Testis (tissue), 3 donors: ENCODE results near the gene ALDH1B1. TPM values are rescaled to one million over a fixed set of nuclear protein-coding genes. Genes with fewer than 3 reads are reported as not detected.
A peak's percentile ranks its signal among the peaks of the same experiment; 100 is the strongest.

Experiments used
- DNase-seq: peaks from one replicate; pipeline ENCODE4 v3.0.0-alpha.2; 2019
- H3K27ac ChIP-seq, 2 donors: fragments of 200-600 bp; sonication (generic); one replicate each; pipeline ENCODE4 v1.5.1; 2019
- H3K27me3 ChIP-seq: fragments of 200-600 bp; sonication (generic); one replicate; pipeline ENCODE4 v1.5.1; 2019
- H3K36me3 ChIP-seq: fragments of 200-600 bp; sonication (generic); one replicate; pipeline ENCODE4 v1.5.1; 2017; ENCODE audit warnings: low read depth; ENCODE audit errors: missing control alignments
- H3K4me1 ChIP-seq: fragments of 200-600 bp; sonication (generic); one replicate; pipeline ENCODE4 v1.5.1; 2019
- H3K4me3 ChIP-seq, 2 donors: fragments of 200-600 bp; sonication (generic); one replicate each; pipeline ENCODE4 v1.5.1; 2017 to 2019
- H3K9me3 ChIP-seq: fragments of 200-600 bp; sonication (generic); one replicate; pipeline ENCODE4 v1.5.1; 2017
- POLR2A ChIP-seq: fragments of 450-650 bp; IDR thresholded peaks from one replicate; pipeline ENCODE4 v1.6.1; 2017; ENCODE audit warnings: antibody characterized with exemption, mild to moderate bottlenecking, moderate library complexity
- WGBS, 2 donors: methylation state at CpG; one replicate each; pipeline ENCODE4 v1.1.5; 2018; 5-methylcytosine and 5-hydroxymethylcytosine counted together
- intact Hi-C: fragments of 100-400 bp; cut with DNase I; formaldehyde crosslinking; loops from one replicate; pipeline ENCODE4 v1.15.1; 2023; ENCODE audit warnings: low total_unique reads
- polyA plus RNA-seq: library from polyadenylated mRNA; stranded (reverse); fragments of 350-450 nt; fragmentation: Illumina TruSeq; extraction: RNeasy Lipid Tissue Mini Kit (QIAGEN cat#74804); gene quantifications from one replicate; pipeline ENCODE4 v1.2.3, GENCODE V29; 2014; ENCODE audit warnings: low read depth, low replicate concordance; ENCODE audit not compliant: insufficient read depth
- total RNA-seq, 2 donors: library from RNA; depleted of rRNA; stranded (reverse); fragments of >200 nt; gene quantifications; one replicate each; pipeline ENCODE4 v1.2.3, GENCODE V29; 2016
- TF ChIP-seq, protein P1 (sequence below), 3 experiments: fragments of 450-650 bp in 2 of 3; fragments of 200-600 bp in 1 of 3; sonication (generic) in 1 of 3; IDR thresholded peaks; one replicate each; pipeline ENCODE4 v1.5.1; 2016 to 2019; ENCODE audit warnings: antibody characterized with exemption in 3 of 3, mild to moderate bottlenecking in 2 of 3, moderate library complexity in 1 of 3

ALDH1B1 gene
- total and polyA plus RNA-seq, 3 donors from 2014 or later = 42.2 to 71.7 (median 42.4) TPM

DNA sequence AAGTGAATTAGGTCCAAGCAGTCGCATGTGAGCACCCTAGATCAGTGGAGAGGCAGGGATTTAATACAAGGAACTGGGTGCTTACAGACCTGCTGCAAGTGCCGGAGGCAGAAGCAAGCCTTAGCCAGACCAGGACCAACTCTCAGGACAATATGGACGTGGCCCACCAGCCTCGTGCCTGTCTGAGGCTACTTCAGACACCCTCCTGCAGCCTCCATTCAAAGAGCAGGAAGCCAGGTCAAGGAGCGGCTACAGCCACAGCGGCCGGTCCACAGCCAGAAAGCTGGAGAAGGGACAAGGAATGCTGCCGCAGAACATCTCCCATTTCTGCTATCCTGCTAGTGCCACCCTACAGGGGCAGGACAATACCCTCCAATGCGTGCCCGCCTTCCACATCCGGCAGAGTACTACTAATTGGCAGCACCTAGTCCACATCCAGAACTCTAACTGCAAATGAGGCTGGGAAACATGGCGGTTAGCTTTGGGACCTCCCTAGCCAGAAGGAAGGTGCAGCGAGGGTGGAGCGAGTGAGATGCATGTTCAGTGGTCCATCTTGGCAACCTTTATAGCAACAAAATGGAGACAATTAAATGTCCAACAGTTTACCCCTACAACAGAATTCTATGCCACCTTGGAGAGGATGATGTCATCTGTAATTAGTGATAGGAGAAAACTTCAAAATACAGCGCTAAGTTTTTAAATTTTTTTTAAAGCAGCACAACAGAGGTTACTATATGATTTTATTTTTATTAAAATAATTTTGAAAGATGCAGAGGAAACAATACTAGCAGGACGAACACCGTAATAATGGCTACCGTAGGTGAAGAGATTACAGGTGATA lies 1.0 kb upstream of the ALDH1B1 start:
- intact Hi-C loops = loop anchor here (10.0 kb wide), 1 partner anchor 487 kb away; the partner anchor contains the start of gene SLC25A51
- Histone ChIP-seq H3K36me3 (no peaks in the 10 kb centered on the region), H3K4me3 (peak overlapping the region in 1 of 2 donors; percentile 74), H3K4me1 (peaks cover 24% of the 10 kb centered on the region), H3K27ac (no peak overlapping the region), H3K9me3 (no peaks in the 10 kb centered on the region), H3K27me3 (no peaks in the 10 kb centered on the region)
- TF ChIP-seq, protein P1, sequence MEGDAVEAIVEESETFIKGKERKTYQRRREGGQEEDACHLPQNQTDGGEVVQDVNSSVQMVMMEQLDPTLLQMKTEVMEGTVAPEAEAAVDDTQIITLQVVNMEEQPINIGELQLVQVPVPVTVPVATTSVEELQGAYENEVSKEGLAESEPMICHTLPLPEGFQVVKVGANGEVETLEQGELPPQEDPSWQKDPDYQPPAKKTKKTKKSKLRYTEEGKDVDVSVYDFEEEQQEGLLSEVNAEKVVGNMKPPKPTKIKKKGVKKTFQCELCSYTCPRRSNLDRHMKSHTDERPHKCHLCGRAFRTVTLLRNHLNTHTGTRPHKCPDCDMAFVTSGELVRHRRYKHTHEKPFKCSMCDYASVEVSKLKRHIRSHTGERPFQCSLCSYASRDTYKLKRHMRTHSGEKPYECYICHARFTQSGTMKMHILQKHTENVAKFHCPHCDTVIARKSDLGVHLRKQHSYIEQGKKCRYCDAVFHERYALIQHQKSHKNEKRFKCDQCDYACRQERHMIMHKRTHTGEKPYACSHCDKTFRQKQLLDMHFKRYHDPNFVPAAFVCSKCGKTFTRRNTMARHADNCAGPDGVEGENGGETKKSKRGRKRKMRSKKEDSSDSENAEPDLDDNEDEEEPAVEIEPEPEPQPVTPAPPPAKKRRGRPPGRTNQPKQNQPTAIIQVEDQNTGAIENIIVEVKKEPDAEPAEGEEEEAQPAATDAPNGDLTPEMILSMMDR (IDR thresholded peaks at IDR 0.05) = no peak
- TF ChIP-seq POLR2A = no peak
- 77 to 81% methylated on average over 15 to 18 of the region's 18 CpGs for WGBS, 2 donors
- DNase-seq = no peak

DNA sequence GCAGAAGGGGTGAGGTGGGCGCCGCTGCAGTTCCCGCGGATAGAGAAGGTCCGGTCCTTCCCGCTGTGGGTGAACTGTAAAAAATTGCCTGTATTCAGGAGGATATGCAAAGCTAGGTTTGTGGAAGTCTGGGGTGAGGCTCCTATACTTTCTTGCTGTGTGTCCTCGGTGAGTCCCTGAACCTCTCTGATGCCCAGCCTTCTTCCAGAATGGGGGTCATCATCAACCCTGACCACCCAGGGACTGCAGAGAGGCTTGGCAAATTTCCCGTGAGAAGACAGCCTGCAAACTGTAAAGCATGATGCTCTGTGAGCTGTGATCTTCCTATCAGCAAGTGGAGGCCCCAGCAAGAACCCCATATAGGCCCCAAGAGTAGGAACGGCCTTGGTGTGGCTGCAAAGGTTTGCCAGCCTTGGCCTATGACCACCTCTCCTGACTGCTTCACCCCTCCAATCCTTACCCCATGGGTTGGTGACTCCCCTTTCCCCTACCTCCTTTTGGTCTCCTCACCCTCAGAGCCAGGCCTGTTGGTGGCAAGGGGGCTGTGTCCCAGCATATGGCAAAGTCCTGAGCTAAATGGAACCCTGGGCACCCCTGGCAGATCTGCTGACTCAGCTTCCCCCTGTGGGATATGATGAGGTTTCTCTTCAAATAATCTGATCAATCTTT lies 760 bp downstream of the ALDH1B1 start:
- 8 to 14% methylated on average over 2 to 9 of the region's 9 CpGs for WGBS, 2 donors
- Histone ChIP-seq H3K36me3 (no peaks in the 10 kb centered on the region), H3K4me1 (peaks cover 24% of the 10 kb centered on the region), H3K27ac (peak overlapping the region; percentile 42 to 52), H3K9me3 (no peaks in the 10 kb centered on the region), H3K4me3 (peak overlapping the region; percentile 59 to 74), H3K27me3 (no peaks in the 10 kb centered on the region)
- no peak for TF ChIP-seq POLR2A
- TF ChIP-seq, protein P1 (IDR thresholded peaks at IDR 0.05) = no peak
- intact Hi-C loops = loop anchor here (10.0 kb wide), 1 partner anchor 488 kb away; the partner anchor contains the start of gene SLC25A51
- no peak for DNase-seq

DNA sequence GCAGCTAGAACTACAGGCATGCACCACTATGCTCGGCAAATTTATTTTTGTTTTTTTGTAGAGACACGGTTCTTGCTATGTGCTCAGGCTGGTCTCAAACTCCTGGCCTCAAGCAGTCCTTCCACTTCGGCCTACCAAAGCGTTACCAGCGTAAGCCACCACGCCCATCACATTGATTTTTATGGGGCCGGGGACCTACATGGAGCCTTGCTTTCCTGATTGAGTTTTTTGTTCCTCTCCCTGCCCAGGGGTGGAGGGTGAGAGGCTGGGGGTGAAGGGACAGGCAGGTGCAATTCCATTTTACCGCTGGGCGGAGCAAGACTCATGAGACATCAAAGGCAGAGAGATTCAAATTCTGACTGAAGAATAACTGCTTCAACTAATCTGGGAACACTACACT lies 1.9 kb downstream of the ALDH1B1 start:
- H3K27me3 ChIP-seq = no peaks in the 10 kb centered on the region
- H3K4me1 ChIP-seq = peaks cover 14% of the 10 kb centered on the region
- TF ChIP-seq POLR2A = no peak
- TF ChIP-seq, protein P1 (IDR thresholded peaks at IDR 0.05) = no peak
- DNase-seq = no peak
- 77 to 93% methylated on average over 9 of the region's 9 CpGs for WGBS, 2 donors
- H3K27ac ChIP-seq = no peak overlapping the region
- H3K36me3 ChIP-seq = no peaks in the 10 kb centered on the region
- intact Hi-C loops = loop anchor here (10.0 kb wide), 1 partner anchor 490 kb away; the partner anchor contains the start of gene SLC25A51
- no peaks in the 10 kb centered on the region for H3K9me3 ChIP-seq
- H3K4me3 ChIP-seq = no peak overlapping the region

DNA sequence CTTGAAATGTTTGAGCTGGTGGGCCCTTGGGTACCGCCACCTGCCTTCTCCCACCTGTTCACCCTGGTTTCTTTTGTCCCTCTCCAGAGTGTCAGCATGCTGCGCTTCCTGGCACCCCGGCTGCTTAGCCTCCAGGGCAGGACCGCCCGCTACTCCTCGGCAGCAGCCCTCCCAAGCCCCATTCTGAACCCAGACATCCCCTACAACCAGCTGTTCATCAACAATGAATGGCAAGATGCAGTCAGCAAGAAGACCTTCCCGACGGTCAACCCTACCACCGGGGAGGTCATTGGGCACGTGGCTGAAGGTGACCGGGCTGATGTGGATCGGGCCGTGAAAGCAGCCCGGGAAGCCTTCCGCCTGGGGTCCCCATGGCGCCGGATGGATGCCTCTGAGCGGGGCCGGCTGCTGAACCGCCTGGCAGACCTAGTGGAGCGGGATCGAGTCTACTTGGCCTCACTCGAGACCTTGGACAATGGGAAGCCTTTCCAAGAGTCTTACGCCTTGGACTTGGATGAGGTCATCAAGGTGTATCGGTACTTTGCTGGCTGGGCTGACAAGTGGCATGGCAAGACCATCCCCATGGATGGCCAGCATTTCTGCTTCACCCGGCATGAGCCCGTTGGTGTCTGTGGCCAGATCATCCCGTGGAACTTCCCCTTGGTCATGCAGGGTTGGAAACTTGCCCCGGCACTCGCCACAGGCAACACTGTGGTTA lies 3.3 kb downstream of the ALDH1B1 start:
- 93 to 98% methylated on average over 10 to 29 of the region's 30 CpGs for WGBS, 2 donors
- intact Hi-C loops = loop anchor here (10.0 kb wide), 1 partner anchor 491 kb away; the partner anchor contains the start of gene SLC25A51
- no peak overlapping the region for H3K27ac ChIP-seq
- no peaks in the 10 kb centered on the region for H3K9me3 ChIP-seq
- H3K4me1 ChIP-seq = peaks cover 6% of the 10 kb centered on the region
- no peaks in the 10 kb centered on the region for H3K27me3 ChIP-seq
- no peaks in the 10 kb centered on the region for H3K36me3 ChIP-seq
- DNase-seq = no peak
- TF ChIP-seq, protein P1 (IDR thresholded peaks at IDR 0.05) = no peak
- no peak for TF ChIP-seq POLR2A
- no peak overlapping the region for H3K4me3 ChIP-seq
